ENCODE measurements around the gene ADAMTS17. TPM values are rescaled to one million over a fixed set of nuclear protein-coding genes. Genes with fewer than 3 reads are reported as not detected.

The ADAMTS17 gene
- total RNA-seq, 1 donor from 2014 or later: 1.5 TPM

GRCh38 chr15:100253640-100254039, 88.1 kb downstream of the ADAMTS17 start:
- Histone ChIP-seq H3K4me3 (no peak overlapping the region), H2AFZ (replicated peaks) (no peak overlapping the region), H3K9ac (no peak overlapping the region), H3K4me1 (no peaks in the 10 kb centered on the region), H3K9me3 (ENCODE audit: low read depth) (no peaks in the 10 kb centered on the region), H3K79me2 (ENCODE audit: low read depth) (no peaks in the 10 kb centered on the region), H3K36me3 (no peaks in the 10 kb centered on the region), H4K20me1 (ENCODE audit: low read depth) (no peaks in the 10 kb centered on the region), H3F3A (ENCODE audit: low read depth) (no peaks in the 10 kb centered on the region), H3K4me2 (no peak overlapping the region), H3K27ac (no peak overlapping the region), H3K27me3 (no peaks in the 10 kb centered on the region)
- TF ChIP-seq EZH2 (IDR thresholded peaks at IDR 0.05): no peak
- no peak for TF ChIP-seq EZH2phosphoT487 (IDR thresholded peaks at IDR 0.05)
- no peak for TF ChIP-seq CTCF (IDR thresholded peaks at IDR 0.05)
- Mint-ChIP-seq H3K4me3 (no peak overlapping the region), H3K27me3 (ENCODE audit: insufficient read depth, low read depth) (peaks cover 4% of the 10 kb centered on the region), H3K9me3 (peaks cover 4% of the 10 kb centered on the region), H3K4me1 (peaks cover 3% of the 10 kb centered on the region), H3K36me3 (no peaks in the 10 kb centered on the region), H3K27ac (no peak overlapping the region)
- DNase-seq (ENCODE audit: low spot score): no peak

- H3F3A ChIP-seq (ENCODE audit: low read depth): no peaks in the 10 kb centered on the region
- H3K36me3 ChIP-seq: no peaks in the 10 kb centered on the region
- no peak for TF ChIP-seq EZH2 (IDR thresholded peaks at IDR 0.05)
- no peak for TF ChIP-seq CTCF (IDR thresholded peaks at IDR 0.05)
- TF ChIP-seq EZH2phosphoT487 (IDR thresholded peaks at IDR 0.05): no peak
- no peak overlapping the region for H3K27ac ChIP-seq
- no peaks in the 10 kb centered on the region for H4K20me1 ChIP-seq (ENCODE audit: low read depth)
- no peaks in the 10 kb centered on the region for H3K4me1 ChIP-seq
- Mint-ChIP-seq H3K4me3 (no peak overlapping the region), H3K9me3 (peaks cover 3% of the 10 kb centered on the region), H3K36me3 (no peaks in the 10 kb centered on the region), H3K4me1 (peaks cover 3% of the 10 kb centered on the region), H3K27ac (no peak overlapping the region), H3K27me3 (ENCODE audit: insufficient read depth, low read depth) (peaks cover 4% of the 10 kb centered on the region)
- H3K79me2 ChIP-seq (ENCODE audit: low read depth): no peaks in the 10 kb centered on the region
- H3K4me2 ChIP-seq: no peak overlapping the region
- no peak overlapping the region for H2AFZ ChIP-seq (replicated peaks)
- H3K9ac ChIP-seq: no peak overlapping the region
- no peaks in the 10 kb centered on the region for H3K9me3 ChIP-seq (ENCODE audit: low read depth)
- no peaks in the 10 kb centered on the region for H3K27me3 ChIP-seq
- no peak for DNase-seq (ENCODE audit: low spot score)
- no peak overlapping the region for H3K4me3 ChIP-seq
Measured at GRCh38 chr15:100252779-100253417, 88.9 kb downstream of the ADAMTS17 start.

GRCh38 chr15:100252359-100252758, 89.4 kb downstream of the ADAMTS17 start:
- Histone ChIP-seq H3F3A (ENCODE audit: low read depth) (no peaks in the 10 kb centered on the region), H3K9ac (no peak overlapping the region), H3K27me3 (no peaks in the 10 kb centered on the region), H3K36me3 (no peaks in the 10 kb centered on the region), H3K79me2 (ENCODE audit: low read depth) (no peaks in the 10 kb centered on the region), H3K4me3 (no peak overlapping the region), H3K4me1 (no peaks in the 10 kb centered on the region), H4K20me1 (ENCODE audit: low read depth) (no peaks in the 10 kb centered on the region), H3K27ac (no peak overlapping the region), H3K4me2 (no peak overlapping the region), H2AFZ (replicated peaks) (no peak overlapping the region), H3K9me3 (ENCODE audit: low read depth) (no peaks in the 10 kb centered on the region)
- H3K4me3 Mint-ChIP-seq: no peak overlapping the region
- H3K27ac Mint-ChIP-seq: peak overlapping the region; percentile 86
- peaks cover 4% of the 10 kb centered on the region for H3K27me3 Mint-ChIP-seq (ENCODE audit: insufficient read depth, low read depth)
- no peak for DNase-seq (ENCODE audit: low spot score)
- peaks cover 3% of the 10 kb centered on the region for H3K4me1 Mint-ChIP-seq
- no peaks in the 10 kb centered on the region for H3K9me3 Mint-ChIP-seq
- no peaks in the 10 kb centered on the region for H3K36me3 Mint-ChIP-seq
- TF ChIP-seq CTCF (IDR thresholded peaks at IDR 0.05): no peak
- no peak for TF ChIP-seq EZH2 (IDR thresholded peaks at IDR 0.05)
- no peak for TF ChIP-seq EZH2phosphoT487 (IDR thresholded peaks at IDR 0.05)

Data from neural progenitor cell (in vitro differentiated cells).